Measurements from ENCODE around the gene YWHAH.

Gene YWHAH

DNA sequence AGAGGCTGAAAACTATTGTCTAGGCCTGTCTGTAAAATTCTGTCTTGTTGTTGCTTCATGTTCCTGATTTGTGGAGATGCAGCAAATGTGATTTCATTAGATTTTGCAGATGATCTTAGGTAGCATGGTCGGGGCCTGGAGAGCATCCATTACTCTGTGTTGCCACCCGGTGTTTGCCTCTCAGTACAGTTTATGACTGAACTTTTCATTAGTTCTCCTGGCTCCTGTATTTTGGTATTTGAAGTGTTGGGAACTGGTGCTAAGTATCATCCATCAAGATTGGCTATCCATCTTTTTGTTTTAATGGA, 7.7 kb downstream of the YWHAH start:
- Histone ChIP-seq H3K4me2 (ENCODE audit: insufficient read depth, low read length) (0 out of 2 replicates have a peak overlapping the region, but pooled peaks have one; percentile 1), H3K9ac (ENCODE audit: low read depth, low read length) (no peak overlapping the region)

GRCh38 chr22:31952472-31952871, 8.1 kb downstream of the YWHAH start:
- DNase-seq (no peak), ATAC-seq (ENCODE audit: insufficient read depth, low read depth) (no peak)
- no peaks in the 10 kb centered on the region for H3K27me3 ChIP-seq (ENCODE audit: insufficient read depth, low read length, poor library complexity)
- peaks cover 92% of the 10 kb centered on the region for H3K36me3 ChIP-seq (ENCODE audit: insufficient read depth, low read length)
- H3K9me3 ChIP-seq (ENCODE audit: insufficient read depth, low read length, severe bottlenecking): no peaks in the 10 kb centered on the region
- TF ChIP-seq, protein P1, sequence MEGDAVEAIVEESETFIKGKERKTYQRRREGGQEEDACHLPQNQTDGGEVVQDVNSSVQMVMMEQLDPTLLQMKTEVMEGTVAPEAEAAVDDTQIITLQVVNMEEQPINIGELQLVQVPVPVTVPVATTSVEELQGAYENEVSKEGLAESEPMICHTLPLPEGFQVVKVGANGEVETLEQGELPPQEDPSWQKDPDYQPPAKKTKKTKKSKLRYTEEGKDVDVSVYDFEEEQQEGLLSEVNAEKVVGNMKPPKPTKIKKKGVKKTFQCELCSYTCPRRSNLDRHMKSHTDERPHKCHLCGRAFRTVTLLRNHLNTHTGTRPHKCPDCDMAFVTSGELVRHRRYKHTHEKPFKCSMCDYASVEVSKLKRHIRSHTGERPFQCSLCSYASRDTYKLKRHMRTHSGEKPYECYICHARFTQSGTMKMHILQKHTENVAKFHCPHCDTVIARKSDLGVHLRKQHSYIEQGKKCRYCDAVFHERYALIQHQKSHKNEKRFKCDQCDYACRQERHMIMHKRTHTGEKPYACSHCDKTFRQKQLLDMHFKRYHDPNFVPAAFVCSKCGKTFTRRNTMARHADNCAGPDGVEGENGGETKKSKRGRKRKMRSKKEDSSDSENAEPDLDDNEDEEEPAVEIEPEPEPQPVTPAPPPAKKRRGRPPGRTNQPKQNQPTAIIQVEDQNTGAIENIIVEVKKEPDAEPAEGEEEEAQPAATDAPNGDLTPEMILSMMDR (IDR thresholded peaks at IDR 0.05; ENCODE audit: borderline replicate concordance, extremely low read depth, low read length, poor library complexity, severe bottlenecking): no peak
- TF ChIP-seq EZH2 (IDR thresholded peaks at IDR 0.05; ENCODE audit: borderline replicate concordance, low read depth, low read length, severe bottlenecking): no peak
- no peak overlapping the region for H3K9ac ChIP-seq (ENCODE audit: low read depth, low read length)
- peaks cover 89% of the 10 kb centered on the region for H4K20me1 ChIP-seq (ENCODE audit: insufficient read depth, low read length)
- H3K27ac ChIP-seq (ENCODE audit: low read length): no peak overlapping the region
- H2AFZ ChIP-seq (ENCODE audit: low read depth, low read length): no peak overlapping the region
- H3K79me2 ChIP-seq (ENCODE audit: insufficient read depth, low read length): peaks cover 82% of the 10 kb centered on the region
- peaks cover 12% of the 10 kb centered on the region; the same call in 1 of the 2 replicates for H3K4me1 ChIP-seq (ENCODE audit: insufficient read depth, low read length)
- no peak overlapping the region for H3K4me2 ChIP-seq (ENCODE audit: insufficient read depth, low read length)
- H3K4me3 ChIP-seq (ENCODE audit: low read depth in 1 of 2, low read length in 2 of 2): no peak overlapping the region

More for the DNA sequence above, 7.7 kb downstream of the YWHAH start:
- Histone ChIP-seq H3K4me1 (ENCODE audit: insufficient read depth, low read length) (peaks cover 16% of the 10 kb centered on the region; the same call in 1 of the 2 replicates), H3K9me3 (ENCODE audit: insufficient read depth, low read length, severe bottlenecking) (no peaks in the 10 kb centered on the region), H3K4me3 (ENCODE audit: low read depth in 1 of 2, low read length in 2 of 2) (no peak overlapping the region), H2AFZ (ENCODE audit: low read depth, low read length) (no peak overlapping the region), H3K79me2 (ENCODE audit: insufficient read depth, low read length) (peaks cover 87% of the 10 kb centered on the region), H3K27me3 (ENCODE audit: insufficient read depth, low read length, poor library complexity) (no peaks in the 10 kb centered on the region), H4K20me1 (ENCODE audit: insufficient read depth, low read length) (peaks cover 91% of the 10 kb centered on the region), H3K36me3 (ENCODE audit: insufficient read depth, low read length) (peaks cover 92% of the 10 kb centered on the region), H3K27ac (ENCODE audit: low read length) (no peak overlapping the region)
- DNase-seq (no peak), ATAC-seq (ENCODE audit: insufficient read depth, low read depth) (peak; percentile 46; the same call in 1 of the 3 replicates)
- TF ChIP-seq EZH2 (IDR thresholded peaks at IDR 0.05; ENCODE audit: borderline replicate concordance, low read depth, low read length, severe bottlenecking): no peak
- TF ChIP-seq, protein P1 (IDR thresholded peaks at IDR 0.05; ENCODE audit: borderline replicate concordance, extremely low read depth, low read length, poor library complexity, severe bottlenecking): peak; percentile 25

GRCh38 chr22:31953261-31953660, 8.9 kb downstream of the YWHAH start:
- Histone ChIP-seq H3K27me3 (ENCODE audit: insufficient read depth, low read length, poor library complexity) (no peaks in the 10 kb centered on the region), H3K36me3 (ENCODE audit: insufficient read depth, low read length) (peaks cover 91% of the 10 kb centered on the region), H3K27ac (ENCODE audit: low read length) (no peak overlapping the region), H3K4me2 (ENCODE audit: insufficient read depth, low read length) (no peak overlapping the region), H2AFZ (ENCODE audit: low read depth, low read length) (no peak overlapping the region), H3K4me1 (ENCODE audit: insufficient read depth, low read length) (0 out of 2 replicates have a peak, but pooled peaks cover 8% of the 10 kb centered on the region), H3K9me3 (ENCODE audit: insufficient read depth, low read length, severe bottlenecking) (no peaks in the 10 kb centered on the region), H3K79me2 (ENCODE audit: insufficient read depth, low read length) (peaks cover 75% of the 10 kb centered on the region), H3K4me3 (ENCODE audit: low read depth in 1 of 2, low read length in 2 of 2) (no peak overlapping the region), H3K9ac (ENCODE audit: low read depth, low read length) (no peak overlapping the region), H4K20me1 (ENCODE audit: insufficient read depth, low read length) (peaks cover 88% of the 10 kb centered on the region)
- TF ChIP-seq EZH2 (IDR thresholded peaks at IDR 0.05; ENCODE audit: borderline replicate concordance, low read depth, low read length, severe bottlenecking): no peak
- TF ChIP-seq, protein P1 (IDR thresholded peaks at IDR 0.05; ENCODE audit: borderline replicate concordance, extremely low read depth, low read length, poor library complexity, severe bottlenecking): no peak
- ATAC-seq (ENCODE audit: insufficient read depth, low read depth) (no peak), DNase-seq (no peak)

Data from DND-41 (cell line).